Prostate gland (tissue), 2 donors: ENCODE data around the gene KCTD1.

Source experiments
- CTCF ChIP-seq, 4 experiments: fragments of 200-600 bp in 2 of 4; fragments of 450-650 bp in 2 of 4; sonication (generic) in 2 of 4; IDR thresholded peaks; 1 replicate in 3 of 4; 2 replicates in 1 of 4; pipeline ENCODE4 v1.5.1; 2016 to 2019; ENCODE audit warnings: antibody characterized with exemption in 4 of 4, mild to moderate bottlenecking in 2 of 4, moderate library complexity in 2 of 4
- POLR2AphosphoS5 ChIP-seq: sonication (generic); formaldehyde crosslinking; IDR thresholded peaks from one replicate; pipeline ENCODE4 v1.6.1; 2017; ENCODE audit warnings: antibody characterized with exemption

- no peak for TF ChIP-seq CTCF (IDR thresholded peaks at IDR 0.05)
- TF ChIP-seq POLR2AphosphoS5 = no peak
These were observed 15.7 kb downstream of the KCTD1 start for GRCh38 chr18:26532367-26533340.
